HepG2 (cell line): Measurements from ENCODE around the gene CNR1.

Source experiments
- ASH2L ChIP-seq: fragments of 300-600, 200-600 bp; sonication (generic); IDR thresholded peaks from 2 replicates; pipeline ENCODE4 v1.7.0; 2017; ENCODE audit warnings: low read depth, mild to moderate bottlenecking, moderate library complexity, mixed read lengths, low read length; ENCODE audit not compliant: insufficient read length
- CHCHD3 ChIP-seq: sonication (generic); formaldehyde crosslinking; IDR thresholded peaks from 2 replicates; pipeline ENCODE4 v1.8.0; 2022; ENCODE audit warnings: mild to moderate bottlenecking, missing genetic modification reagents, moderate library complexity
- EZH2 ChIP-seq: conservative IDR thresholded peaks from 2 replicates; pipeline ENCODE4 v1.6.1; 2012; ENCODE audit warnings: mild to moderate bottlenecking, low read depth, low read length, moderate library complexity
- FOXK2 ChIP-seq: fragments of 450-650 bp; IDR thresholded peaks from 2 replicates; pipeline ENCODE4 v1.6.1; 2016
- JUND ChIP-seq: sonication (generic); formaldehyde crosslinking; IDR thresholded peaks from 2 replicates; pipeline ENCODE4 v1.8.0; 2022; ENCODE audit warnings: mild to moderate bottlenecking, missing genetic modification reagents
- POLR2AphosphoS5 ChIP-seq: IDR thresholded peaks from 2 replicates; pipeline ENCODE4 v1.6.1; 2012; ENCODE audit warnings: low read depth, low read length
- RCOR2 ChIP-seq: IDR thresholded peaks from 2 replicates; pipeline ENCODE4 v1.6.1; 2016; ENCODE audit warnings: missing biosample characterization, missing genetic modification reagents
- RXRA ChIP-seq: sonication (generic); formaldehyde crosslinking; IDR thresholded peaks from 2 replicates; pipeline ENCODE4 v1.5.1; 2020; ENCODE audit warnings: missing genetic modification reagents
- ZBTB8A ChIP-seq: sonication (generic); formaldehyde crosslinking; IDR thresholded peaks from 2 replicates; pipeline ENCODE4 v1.4.0; 2020; ENCODE audit warnings: mild to moderate bottlenecking, low read depth, missing genetic modification reagents, borderline replicate concordance
- ZFP36L1 ChIP-seq: sonication (generic); formaldehyde crosslinking; IDR thresholded peaks from 2 replicates; pipeline ENCODE4 v1.8.0; 2022; ENCODE audit warnings: mild to moderate bottlenecking, missing genetic modification reagents, moderate library complexity
- ZKSCAN1 ChIP-seq: fragments of 150-350 bp; IDR thresholded peaks from 2 replicates; pipeline ENCODE4 v1.6.1; 2014; ENCODE audit warnings: low read length
- ZNF776 ChIP-seq: sonication (generic); formaldehyde crosslinking; IDR thresholded peaks from 2 replicates; pipeline ENCODE4 v1.4.0; 2020; ENCODE audit warnings: mild to moderate bottlenecking, missing genetic modification reagents
- TF ChIP-seq, protein P1 (sequence below), 2 experiments: sonication (generic) in 1 of 2; formaldehyde crosslinking in 1 of 2; IDR thresholded peaks; 2 replicates each; pipeline versions ENCODE4 v1.4.0 to v1.6.1; 2016 to 2020; ENCODE audit warnings: borderline replicate concordance in 1 of 2, low read depth in 1 of 2, mild to moderate bottlenecking in 1 of 2, missing genetic modification reagents in 1 of 2
- TF ChIP-seq, protein P2 (sequence below), 2 experiments: fragments of 450-650 bp in 1 of 2; sonication (generic) in 1 of 2; formaldehyde crosslinking in 1 of 2; IDR thresholded peaks; 2 replicates each; pipeline versions ENCODE4 v1.6.1 to v1.8.0; 2016 to 2022; ENCODE audit warnings: antibody characterized with exemption in 1 of 2, mild to moderate bottlenecking in 1 of 2, missing genetic modification reagents in 1 of 2

DNA sequence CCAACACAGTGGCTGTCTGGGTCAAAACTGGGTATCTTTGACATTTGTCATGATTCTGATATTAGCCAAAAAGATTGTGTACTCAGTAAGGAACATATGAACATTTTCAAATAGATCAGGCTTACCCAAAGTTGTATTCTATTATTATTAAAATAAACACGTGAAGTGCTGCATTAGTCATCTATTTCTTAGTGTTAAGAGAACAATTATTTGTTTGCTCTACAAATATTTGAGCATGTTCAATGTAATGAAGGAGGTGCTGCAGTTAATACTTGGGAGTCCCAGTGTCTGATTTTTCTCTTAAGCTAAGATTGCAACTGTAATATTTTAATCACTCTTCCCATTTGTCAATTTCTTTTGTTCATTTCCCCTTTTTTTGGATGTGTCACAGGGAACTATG, 28.2 kb downstream of the CNR1 start:
- TF ChIP-seq, protein P1, sequence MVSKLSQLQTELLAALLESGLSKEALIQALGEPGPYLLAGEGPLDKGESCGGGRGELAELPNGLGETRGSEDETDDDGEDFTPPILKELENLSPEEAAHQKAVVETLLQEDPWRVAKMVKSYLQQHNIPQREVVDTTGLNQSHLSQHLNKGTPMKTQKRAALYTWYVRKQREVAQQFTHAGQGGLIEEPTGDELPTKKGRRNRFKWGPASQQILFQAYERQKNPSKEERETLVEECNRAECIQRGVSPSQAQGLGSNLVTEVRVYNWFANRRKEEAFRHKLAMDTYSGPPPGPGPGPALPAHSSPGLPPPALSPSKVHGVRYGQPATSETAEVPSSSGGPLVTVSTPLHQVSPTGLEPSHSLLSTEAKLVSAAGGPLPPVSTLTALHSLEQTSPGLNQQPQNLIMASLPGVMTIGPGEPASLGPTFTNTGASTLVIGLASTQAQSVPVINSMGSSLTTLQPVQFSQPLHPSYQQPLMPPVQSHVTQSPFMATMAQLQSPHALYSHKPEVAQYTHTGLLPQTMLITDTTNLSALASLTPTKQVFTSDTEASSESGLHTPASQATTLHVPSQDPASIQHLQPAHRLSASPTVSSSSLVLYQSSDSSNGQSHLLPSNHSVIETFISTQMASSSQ (IDR thresholded peaks at IDR 0.05; ENCODE audit: low read depth) = no peak
- TF ChIP-seq, protein P1 (CRISPR knock-in tag; IDR thresholded peaks at IDR 0.05; ENCODE audit: borderline replicate concordance) = no peak
- no peak for TF ChIP-seq FOXK2
- no peak for TF ChIP-seq ZBTB8A
- TF ChIP-seq JUND = no peak
- no peak for TF ChIP-seq ASH2L
- TF ChIP-seq, protein P2, sequence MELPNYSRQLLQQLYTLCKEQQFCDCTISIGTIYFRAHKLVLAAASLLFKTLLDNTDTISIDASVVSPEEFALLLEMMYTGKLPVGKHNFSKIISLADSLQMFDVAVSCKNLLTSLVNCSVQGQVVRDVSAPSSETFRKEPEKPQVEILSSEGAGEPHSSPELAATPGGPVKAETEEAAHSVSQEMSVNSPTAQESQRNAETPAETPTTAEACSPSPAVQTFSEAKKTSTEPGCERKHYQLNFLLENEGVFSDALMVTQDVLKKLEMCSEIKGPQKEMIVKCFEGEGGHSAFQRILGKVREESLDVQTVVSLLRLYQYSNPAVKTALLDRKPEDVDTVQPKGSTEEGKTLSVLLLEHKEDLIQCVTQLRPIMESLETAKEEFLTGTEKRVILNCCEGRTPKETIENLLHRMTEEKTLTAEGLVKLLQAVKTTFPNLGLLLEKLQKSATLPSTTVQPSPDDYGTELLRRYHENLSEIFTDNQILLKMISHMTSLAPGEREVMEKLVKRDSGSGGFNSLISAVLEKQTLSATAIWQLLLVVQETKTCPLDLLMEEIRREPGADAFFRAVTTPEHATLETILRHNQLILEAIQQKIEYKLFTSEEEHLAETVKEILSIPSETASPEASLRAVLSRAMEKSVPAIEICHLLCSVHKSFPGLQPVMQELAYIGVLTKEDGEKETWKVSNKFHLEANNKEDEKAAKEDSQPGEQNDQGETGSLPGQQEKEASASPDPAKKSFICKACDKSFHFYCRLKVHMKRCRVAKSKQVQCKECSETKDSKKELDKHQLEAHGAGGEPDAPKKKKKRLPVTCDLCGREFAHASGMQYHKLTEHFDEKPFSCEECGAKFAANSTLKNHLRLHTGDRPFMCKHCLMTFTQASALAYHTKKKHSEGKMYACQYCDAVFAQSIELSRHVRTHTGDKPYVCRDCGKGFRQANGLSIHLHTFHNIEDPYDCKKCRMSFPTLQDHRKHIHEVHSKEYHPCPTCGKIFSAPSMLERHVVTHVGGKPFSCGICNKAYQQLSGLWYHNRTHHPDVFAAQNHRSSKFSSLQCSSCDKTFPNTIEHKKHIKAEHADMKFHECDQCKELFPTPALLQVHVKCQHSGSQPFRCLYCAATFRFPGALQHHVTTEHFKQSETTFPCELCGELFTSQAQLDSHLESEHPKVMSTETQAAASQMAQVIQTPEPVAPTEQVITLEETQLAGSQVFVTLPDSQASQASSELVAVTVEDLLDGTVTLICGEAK (IDR thresholded peaks at IDR 0.05) = no peak
- TF ChIP-seq, protein P2 (CRISPR knock-in tag; IDR thresholded peaks at IDR 0.05) = no peak
- TF ChIP-seq RCOR2 = no peak
- TF ChIP-seq RXRA = no peak
- no peak for TF ChIP-seq ZFP36L1
- TF ChIP-seq ZKSCAN1 = no peak
- TF ChIP-seq EZH2 = no peak
- no peak for TF ChIP-seq POLR2AphosphoS5
- no peak for TF ChIP-seq ZNF776
- no peak for TF ChIP-seq CHCHD3 (CRISPR knock-in tag)
